Measurements from ENCODE around the gene CABP4.
"Not testable (repeated sequence)": the region's sequence is repeated elsewhere in the genome, so short reads cannot be mapped to it uniquely, and the experiment has no call there.

CABP4 gene

DNA sequence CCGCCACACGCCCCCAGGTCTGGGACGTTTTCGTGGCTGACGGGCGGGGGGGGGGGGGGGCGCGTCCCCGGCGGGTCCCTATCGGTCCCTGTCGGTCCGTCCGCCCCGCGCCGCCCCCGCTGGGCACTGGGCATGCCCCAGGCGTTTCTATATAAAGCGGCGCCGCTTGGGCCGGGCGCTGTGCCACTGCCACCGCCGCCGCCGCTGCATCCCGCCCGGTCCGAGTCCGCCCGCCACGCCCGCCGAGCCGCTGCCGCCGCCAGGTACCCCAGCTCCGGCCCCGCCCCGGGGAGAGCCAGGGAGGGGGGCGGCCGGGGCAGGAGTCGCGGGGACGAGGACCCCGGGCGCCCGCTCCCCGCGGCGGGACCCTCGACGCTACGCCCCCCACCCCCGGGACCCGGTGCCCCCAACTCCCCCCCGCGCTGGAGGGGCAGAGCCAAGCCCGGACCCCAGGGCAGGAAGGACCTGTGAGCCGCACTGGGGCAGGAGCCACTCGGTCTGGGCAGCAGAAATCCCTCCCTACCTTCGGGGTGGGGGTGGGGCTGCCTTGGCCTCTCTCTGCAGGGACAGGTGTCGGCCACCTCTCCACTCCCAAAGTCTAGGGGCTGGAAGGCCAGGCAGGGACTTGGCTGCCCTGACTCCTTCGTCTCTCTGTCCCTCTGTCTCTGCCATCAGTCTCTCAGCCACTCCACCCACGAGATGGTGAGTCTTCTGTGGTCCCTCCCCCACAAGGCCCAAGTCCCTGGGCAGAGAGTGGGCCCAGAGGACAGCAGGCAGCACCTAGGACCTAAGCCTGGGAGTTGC is 39.5 kb upstream of the CABP4 start, which contains the start of gene CARNS1:
TSS of gene CARNS1 (plus strand) at position 178 of the 804 bp plus-strand sequence. CDS start at position 700, 522 bp downstream.
- Mint-ChIP-seq H3K36me3 (peaks cover 34% of the 10 kb centered on the region), H3K9me3 (no peaks in the 10 kb centered on the region), H3K4me3 (peak within 1 kb of the TSS; percentile 76), H3K4me1 (peaks cover 79% of the 10 kb centered on the region), H3K27ac (peak within 1 kb of the TSS; percentile 91)
- peak; percentile 25 for ATAC-seq
- DNase-seq (ENCODE audit: low spot score in 2 of 2) = no peak

DNA sequence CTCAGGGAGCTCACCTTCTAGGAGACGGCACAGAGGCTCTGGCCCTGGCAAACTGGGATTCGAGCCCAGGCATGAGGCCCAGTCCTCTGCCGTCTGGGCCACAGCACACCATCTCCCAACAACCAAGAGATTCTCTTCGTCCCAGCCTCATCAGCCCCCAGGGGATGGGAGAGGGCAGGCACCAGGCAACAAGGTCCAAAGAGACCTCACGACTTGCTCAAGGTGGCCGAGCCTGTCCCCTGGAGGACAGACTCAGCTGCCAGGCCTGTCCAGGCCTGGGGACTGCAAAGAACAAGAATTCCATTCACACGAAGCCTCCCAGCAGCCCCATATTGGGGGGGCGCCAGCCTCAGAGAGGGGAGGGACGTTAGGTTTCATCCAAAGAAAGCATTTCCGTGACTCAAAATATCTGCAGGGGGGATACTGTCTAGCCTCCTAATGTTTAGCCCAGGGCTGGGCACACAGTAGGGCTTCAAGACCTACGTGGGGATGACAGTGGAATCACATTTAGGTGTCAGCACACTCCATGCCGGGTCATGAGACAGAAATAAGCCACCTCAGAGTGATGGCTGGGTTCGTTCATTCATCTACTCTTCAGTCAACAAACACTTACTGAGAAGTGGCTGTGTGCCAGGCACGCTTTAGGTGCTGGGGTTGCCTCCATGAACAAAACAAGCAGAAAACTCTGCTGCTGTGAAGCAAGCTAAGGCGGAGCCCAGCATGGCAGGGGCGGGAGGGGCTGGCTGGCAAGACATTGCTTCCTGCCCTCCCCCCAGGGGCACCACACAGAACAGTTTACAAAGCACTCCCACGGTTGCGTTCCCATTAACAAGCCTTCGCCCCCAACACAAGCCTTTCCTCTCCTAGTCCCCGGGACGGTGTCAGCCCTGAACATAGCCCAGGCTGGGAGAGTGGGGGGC is 38.5 kb upstream of the CABP4 start:
- DNase-seq (ENCODE audit: low spot score in 2 of 2) (peak in 1 of 2 donors; percentile 64), ATAC-seq (no peak)
- Mint-ChIP-seq H3K4me1 (peaks cover 75% of the 10 kb centered on the region), H3K36me3 (peaks cover 26% of the 10 kb centered on the region), H3K4me3 (peak overlapping the region; percentile 76), H3K27ac (peak overlapping the region; percentile 91), H3K9me3 (no peaks in the 10 kb centered on the region)

GRCh38 chr11:67417425-67417824 is 37.7 kb upstream of the CABP4 start:
- Mint-ChIP-seq H3K9me3 (no peaks in the 10 kb centered on the region), H3K36me3 (peaks cover 22% of the 10 kb centered on the region), H3K4me3 (peak overlapping the region; percentile 76), H3K27ac (no peak overlapping the region), H3K4me1 (peaks cover 68% of the 10 kb centered on the region)
- DNase-seq (ENCODE audit: low spot score in 2 of 2) (no peak), ATAC-seq (no peak)

- H3K36me3 Mint-ChIP-seq = peaks cover 14% of the 10 kb centered on the region
- peaks cover 64% of the 10 kb centered on the region for H3K4me1 Mint-ChIP-seq
- H3K4me3 Mint-ChIP-seq = peak overlapping the region; percentile 76
- DNase-seq (ENCODE audit: low spot score in 2 of 2) (no peak), ATAC-seq (no peak)
- H3K9me3 Mint-ChIP-seq = no peaks in the 10 kb centered on the region
- H3K27ac Mint-ChIP-seq = peak overlapping the region; percentile 84
Measured at GRCh38 chr11:67418476-67419281, 36.5 kb upstream of the CABP4 start.

GRCh38 chr11:67419325-67420049 is 35.7 kb upstream of the CABP4 start:
- Mint-ChIP-seq H3K4me1 (peaks cover 66% of the 10 kb centered on the region), H3K9me3 (no peaks in the 10 kb centered on the region), H3K36me3 (peaks cover 12% of the 10 kb centered on the region), H3K4me3 (peak overlapping the region; percentile 76), H3K27ac (peak overlapping the region; percentile 84)
- ATAC-seq = no peak
- DNase-seq (ENCODE audit: low spot score in 2 of 2) = no peak

- no peaks in the 10 kb centered on the region for H3K9me3 Mint-ChIP-seq
- H3K4me1 Mint-ChIP-seq = peaks cover 68% of the 10 kb centered on the region
- H3K36me3 Mint-ChIP-seq = peaks cover 18% of the 10 kb centered on the region
- peak overlapping the region; percentile 76 for H3K4me3 Mint-ChIP-seq
- peak overlapping the region; percentile 84 for H3K27ac Mint-ChIP-seq
- ATAC-seq (no peak), DNase-seq (ENCODE audit: low spot score in 2 of 2) (no peak)
Measured at GRCh38 chr11:67420147-67420645, 35.0 kb upstream of the CABP4 start.

DNA sequence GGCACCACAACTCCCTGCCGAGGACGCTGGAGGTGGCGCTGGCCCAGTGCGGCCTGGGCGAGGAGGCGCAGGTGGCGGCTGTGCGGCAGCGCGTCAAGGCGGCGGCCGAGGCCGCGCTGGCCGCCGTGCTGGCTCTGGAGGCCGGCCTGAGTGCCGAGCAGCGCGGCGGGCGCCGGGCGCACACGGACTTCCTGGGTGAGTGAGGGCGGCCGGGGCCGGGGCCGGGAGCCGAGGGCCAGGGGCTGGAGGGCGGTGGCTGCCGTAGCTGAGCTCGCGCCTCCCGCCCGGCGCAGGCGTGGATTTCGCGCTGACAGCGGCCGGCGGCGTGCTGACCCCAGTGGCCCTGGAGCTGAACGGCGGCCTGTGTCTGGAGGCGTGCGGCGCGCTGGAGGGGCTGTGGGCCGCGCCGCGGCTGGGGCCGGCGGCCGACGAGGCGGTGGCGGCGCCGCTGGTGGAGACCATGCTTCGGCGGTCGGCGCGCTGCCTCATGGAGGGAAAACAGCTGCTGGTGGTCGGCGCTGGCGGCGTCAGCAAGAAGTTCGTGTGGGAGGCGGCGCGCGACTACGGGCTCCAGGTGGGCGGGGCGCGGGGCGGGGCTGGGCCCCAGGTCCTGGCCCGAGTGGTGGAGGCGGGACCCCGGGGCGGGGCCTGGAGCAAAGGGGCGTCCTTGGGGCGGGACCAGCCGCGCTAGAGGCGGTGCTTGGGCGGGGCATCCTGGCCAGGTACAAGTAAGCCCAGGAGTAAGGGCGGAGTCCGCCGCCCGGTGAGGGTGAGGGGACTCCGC is 34.3 kb upstream of the CABP4 start:
- H3K4me3 Mint-ChIP-seq = peak overlapping the region; percentile 76
- peak overlapping the region; percentile 84 for H3K27ac Mint-ChIP-seq
- ATAC-seq (peak; percentile 88), DNase-seq (ENCODE audit: low spot score in 2 of 2) (peak; percentile 98 to 99)
- peaks cover 71% of the 10 kb centered on the region for H3K4me1 Mint-ChIP-seq
- H3K9me3 Mint-ChIP-seq = no peaks in the 10 kb centered on the region
- peaks cover 18% of the 10 kb centered on the region for H3K36me3 Mint-ChIP-seq

DNA sequence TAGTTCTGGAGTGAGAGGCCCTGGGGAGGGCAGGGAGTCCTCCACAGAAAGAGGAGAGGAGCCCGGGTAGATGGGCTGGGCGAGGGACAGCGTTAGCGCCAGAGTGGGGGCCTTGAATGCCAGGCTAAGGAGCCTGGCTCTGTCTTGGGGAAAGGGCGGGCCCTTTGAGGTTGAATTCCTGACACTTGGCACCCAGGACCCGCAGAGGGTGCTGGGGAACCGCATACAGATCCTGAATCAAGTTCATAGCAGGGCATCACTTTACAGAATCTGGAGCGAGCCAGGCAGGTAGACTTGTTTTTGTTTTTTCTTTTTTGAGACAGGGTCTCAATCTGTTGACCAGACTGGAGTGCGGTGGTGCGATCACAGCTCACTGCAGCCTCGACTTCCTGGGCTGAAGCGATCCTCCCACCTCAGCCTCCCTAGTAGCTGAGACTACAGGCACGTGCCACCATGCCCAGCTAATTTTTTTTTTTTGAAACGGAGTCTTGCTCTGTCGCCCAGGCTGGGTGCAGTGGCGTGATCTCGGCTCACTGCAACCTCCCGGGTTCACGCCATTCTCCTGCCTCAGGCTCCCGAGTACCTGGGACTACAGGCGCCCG is 33.6 kb upstream of the CABP4 start:
- Mint-ChIP-seq H3K9me3 (no peaks in the 10 kb centered on the region), H3K27ac (peak overlapping the region; percentile 67), H3K36me3 (peaks cover 18% of the 10 kb centered on the region), H3K4me1 (peaks cover 71% of the 10 kb centered on the region), H3K4me3 (peak overlapping the region; percentile 76)
- DNase-seq (ENCODE audit: low spot score in 2 of 2) (no peak), ATAC-seq (no peak)

- Mint-ChIP-seq H3K4me3 (peak overlapping the region; percentile 29), H3K36me3 (peaks cover 25% of the 10 kb centered on the region), H3K9me3 (no peaks in the 10 kb centered on the region), H3K27ac (no peak overlapping the region), H3K4me1 (peaks cover 65% of the 10 kb centered on the region)
- ATAC-seq (no peak), DNase-seq (ENCODE audit: low spot score in 2 of 2) (no peak)
Measured at GRCh38 chr11:67422891-67423290, 32.3 kb upstream of the CABP4 start.

DNA sequence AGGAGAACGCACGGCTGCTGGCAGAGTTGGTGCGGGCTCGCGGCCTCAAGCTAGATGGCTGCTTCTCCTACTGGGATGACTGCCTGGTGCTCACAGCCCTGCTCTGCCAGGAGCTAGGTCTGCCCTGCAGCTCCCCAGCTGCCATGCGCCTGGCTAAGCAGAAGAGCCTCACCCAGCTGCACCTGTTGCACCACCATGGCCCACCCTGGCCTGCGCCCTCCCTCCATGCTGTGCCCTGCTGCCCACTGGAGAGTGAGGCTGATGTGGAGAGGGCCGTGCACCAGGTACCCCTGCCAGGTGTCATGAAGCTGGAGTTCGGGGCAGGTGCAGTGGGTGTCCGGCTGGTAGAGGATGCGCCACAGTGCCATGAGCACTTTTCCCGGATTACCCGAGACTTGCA is 31.7 kb upstream of the CABP4 start:
- DNase-seq (ENCODE audit: low spot score in 2 of 2) (no peak), ATAC-seq (no peak)
- no peaks in the 10 kb centered on the region for H3K9me3 Mint-ChIP-seq
- peaks cover 63% of the 10 kb centered on the region for H3K4me1 Mint-ChIP-seq
- H3K36me3 Mint-ChIP-seq = peaks cover 31% of the 10 kb centered on the region
- no peak overlapping the region for H3K27ac Mint-ChIP-seq
- no peak overlapping the region for H3K4me3 Mint-ChIP-seq

GRCh38 chr11:67423891-67424613 is 31.1 kb upstream of the CABP4 start:
- Mint-ChIP-seq H3K4me3 (no peak overlapping the region), H3K36me3 (peaks cover 36% of the 10 kb centered on the region), H3K27ac (peak overlapping the region; percentile 69), H3K9me3 (no peaks in the 10 kb centered on the region), H3K4me1 (peaks cover 57% of the 10 kb centered on the region)
- DNase-seq (ENCODE audit: low spot score in 2 of 2) (no peak), ATAC-seq (no peak)

GRCh38 chr11:67427364-67427859 is 27.7 kb upstream of the CABP4 start:
- H3K9me3 Mint-ChIP-seq = not testable (repeated sequence)
- peak overlapping the region; percentile 92 for H3K27ac Mint-ChIP-seq
- peaks cover 64% of the 10 kb centered on the region for H3K36me3 Mint-ChIP-seq
- peaks cover 49% of the 10 kb centered on the region for H3K4me1 Mint-ChIP-seq
- H3K4me3 Mint-ChIP-seq = peak overlapping the region; percentile 89
- ATAC-seq = peak; percentile 41
- peak in 1 of 2 donors; percentile 62 for DNase-seq (ENCODE audit: low spot score in 2 of 2)
